HG02588 (cell line): Measurements from ENCODE around the gene CHAT.

ENCODE experiments used
- ATAC-seq: cut with Tn5 transposase; IDR thresholded peaks from one replicate; pipeline ENCODE4 v1.9.1; 2021; ENCODE audit warnings: mild to moderate bottlenecking, moderate library complexity; ENCODE audit not compliant: unreplicated experiment

CHAT gene

DNA sequence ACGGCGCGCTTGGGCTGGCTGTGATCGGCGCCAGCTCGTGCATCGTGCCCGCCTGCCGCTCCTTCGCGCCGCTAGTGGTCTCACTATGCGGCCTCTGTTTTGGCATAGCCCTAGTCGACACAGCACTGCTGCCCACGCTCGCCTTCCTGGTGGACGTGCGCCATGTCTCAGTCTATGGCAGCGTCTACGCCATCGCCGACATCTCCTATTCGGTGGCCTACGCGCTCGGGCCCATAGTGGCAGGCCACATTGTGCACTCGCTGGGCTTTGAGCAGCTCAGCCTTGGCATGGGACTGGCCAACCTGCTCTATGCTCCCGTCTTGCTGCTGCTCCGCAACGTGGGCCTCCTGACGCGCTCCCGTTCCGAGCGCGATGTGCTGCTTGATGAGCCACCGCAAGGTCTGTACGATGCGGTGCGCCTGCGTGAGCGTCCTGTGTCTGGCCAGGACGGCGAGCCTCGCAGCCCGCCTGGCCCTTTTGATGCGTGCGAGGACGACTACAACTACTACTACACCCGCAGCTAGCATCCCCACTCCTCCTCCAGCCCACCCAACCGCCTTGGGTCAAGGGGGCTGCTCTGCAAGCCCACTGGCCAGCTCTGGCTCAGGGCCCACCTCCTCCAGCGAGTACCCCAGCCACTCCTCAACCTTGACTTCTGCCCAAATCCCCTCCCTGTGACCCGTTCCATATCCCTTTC lies 1.9 kb upstream of the CHAT start:
- ATAC-seq, result no peak

DNA sequence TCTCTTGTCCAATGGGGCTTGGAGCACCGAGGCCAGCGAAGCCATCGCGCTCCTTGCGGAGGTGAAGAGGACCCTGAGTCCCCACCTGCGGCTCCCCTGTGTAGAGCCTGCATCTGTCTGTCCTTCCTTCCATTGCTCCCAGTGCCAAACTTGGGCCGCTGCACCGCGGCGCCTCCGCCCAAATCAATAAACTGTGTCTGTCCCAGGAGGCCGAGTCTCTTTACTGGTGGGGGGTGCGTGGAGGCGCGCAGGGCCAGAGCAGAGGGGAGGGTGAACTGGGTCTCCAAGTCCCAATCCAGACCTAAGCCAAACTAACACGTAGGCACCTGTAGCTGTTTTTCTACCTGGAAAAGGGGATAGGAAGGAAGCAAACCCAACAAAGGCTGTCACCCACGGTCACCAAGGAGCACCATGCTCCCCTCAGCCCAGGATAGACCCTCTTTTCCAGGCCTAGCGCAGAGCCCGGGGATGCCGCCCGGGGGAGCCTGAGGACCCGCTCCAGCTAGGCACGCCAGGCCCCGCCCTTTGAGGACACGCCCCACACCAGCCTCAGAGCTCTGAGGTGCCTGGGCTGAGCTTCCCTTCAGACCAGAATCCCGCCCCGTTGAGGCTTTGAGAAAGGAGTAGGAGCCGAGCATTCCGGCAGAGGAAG lies 1.2 kb upstream of the CHAT start:
- no peak for ATAC-seq

DNA sequence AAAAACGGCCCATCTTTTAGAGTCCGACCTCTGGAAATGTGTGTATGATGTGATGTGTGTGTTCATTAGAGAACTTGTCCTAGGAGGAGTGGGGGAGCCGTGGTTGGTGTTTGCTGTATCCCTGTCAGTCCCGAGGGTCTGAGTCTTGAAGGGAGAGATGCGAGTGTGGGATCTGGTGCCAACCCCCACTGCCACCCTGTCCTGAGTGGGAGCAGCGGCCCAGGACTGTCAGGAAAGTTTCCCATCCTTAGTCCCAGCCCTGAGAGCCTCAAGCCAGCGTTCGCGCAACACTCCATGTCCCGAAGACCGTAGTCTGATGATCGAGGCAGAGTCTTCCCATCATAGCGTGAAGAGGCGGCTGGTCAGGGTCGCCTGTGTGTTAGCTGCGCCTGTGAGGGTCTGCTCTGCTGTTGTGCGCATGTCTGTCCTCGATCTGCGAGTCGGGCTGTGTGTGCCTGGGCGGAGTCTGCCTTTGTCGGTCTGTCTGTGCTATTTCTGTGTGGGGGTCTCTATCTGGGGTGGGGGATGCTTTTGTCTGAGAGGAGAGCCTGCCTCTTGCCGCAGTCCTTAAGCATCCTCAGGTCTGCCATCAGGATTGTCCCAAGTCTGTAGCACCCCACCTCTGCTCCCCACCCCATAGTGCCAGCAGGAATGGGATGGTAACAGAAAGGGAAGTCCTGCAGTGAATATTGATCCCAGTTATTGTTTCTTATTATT lies 514 bp upstream of the CHAT start:
- no peak for ATAC-seq

DNA sequence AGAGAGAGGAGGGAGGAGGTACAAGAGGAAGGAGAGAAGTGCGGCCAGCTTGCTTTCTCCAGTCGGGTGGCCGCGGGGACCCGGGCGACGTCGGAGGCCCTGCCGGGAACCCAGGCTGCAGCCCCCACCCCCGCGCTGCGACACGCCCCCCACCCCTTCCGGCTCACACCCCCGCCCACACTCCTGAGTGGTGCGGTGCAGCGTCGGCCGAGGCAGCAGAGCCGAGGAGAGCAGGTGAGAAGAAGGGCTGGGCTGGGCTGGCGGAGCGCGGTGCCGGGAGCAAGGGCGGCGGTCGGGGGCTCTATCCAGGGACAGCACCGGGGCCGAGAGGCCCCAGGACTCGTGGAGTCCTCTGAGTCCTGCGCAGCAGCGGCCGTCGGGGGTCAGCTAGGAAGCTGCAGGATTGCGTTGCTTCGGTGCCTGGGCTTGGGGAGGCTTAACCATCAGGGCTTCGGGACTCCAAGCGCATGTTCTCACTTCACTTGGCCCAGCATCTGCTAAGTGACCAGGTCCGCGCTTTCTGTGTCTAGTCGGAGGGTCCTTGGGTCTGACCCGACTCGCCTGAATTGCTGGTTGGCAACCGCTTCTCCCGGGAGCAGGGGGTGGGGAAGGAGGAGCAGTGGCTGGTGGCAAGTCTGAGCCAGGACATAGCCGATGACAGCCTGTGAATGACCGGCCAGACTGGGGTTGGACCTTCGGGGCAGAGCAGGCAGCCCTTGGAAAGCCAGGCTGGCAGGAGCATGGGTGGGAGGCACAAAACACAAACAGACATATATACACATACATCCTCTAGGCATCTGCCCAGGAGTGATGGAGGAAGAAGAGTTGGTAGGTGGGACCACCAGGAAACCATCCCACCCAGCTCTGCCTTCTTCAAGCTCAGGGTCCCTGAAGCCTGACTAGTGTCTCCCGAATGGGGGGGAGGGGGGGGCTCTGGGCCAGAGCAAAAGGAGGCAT lies 683 bp downstream of the CHAT start:
- ATAC-seq, result no peak

DNA sequence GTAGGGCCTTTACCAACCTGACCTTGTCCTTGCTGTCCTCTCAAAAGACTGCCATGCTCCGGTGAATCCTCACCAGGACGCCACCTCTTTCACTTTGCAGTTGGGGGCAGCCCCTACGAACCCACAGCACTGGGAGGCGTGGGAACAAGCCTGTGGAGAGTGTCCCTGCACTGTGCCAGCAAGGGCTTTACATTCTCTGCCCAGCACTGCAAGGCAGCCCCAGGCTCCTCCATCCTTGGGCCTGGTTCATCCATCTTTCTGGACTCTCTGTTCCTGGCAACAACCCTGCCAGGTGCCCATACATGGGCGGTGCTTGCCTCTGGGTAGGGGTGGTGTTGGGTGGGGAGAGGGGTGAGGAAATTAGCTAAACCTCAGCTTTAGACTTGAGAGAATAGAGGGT lies 1.4 kb downstream of the CHAT start:
- no peak for ATAC-seq

DNA sequence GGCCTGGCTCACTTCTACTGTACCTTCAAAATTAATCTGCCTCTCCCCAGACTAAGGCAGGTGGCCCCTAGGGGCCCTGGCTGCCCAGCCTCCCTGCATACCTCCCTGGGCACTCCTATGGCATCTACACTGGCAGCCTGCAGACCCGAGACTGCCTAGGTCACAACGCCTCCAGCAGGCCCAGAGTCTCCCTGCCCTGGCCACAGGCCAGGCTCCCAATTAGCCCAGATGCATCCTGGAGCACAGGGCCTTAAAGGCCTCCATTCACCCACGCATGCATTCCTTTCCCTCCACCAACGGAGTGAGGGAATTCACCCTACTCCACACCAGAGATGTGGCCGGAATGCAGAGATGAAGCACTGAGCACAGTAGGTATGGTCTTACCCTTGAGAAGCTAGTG lies 1.9 kb downstream of the CHAT start:
- ATAC-seq, result no peak

DNA sequence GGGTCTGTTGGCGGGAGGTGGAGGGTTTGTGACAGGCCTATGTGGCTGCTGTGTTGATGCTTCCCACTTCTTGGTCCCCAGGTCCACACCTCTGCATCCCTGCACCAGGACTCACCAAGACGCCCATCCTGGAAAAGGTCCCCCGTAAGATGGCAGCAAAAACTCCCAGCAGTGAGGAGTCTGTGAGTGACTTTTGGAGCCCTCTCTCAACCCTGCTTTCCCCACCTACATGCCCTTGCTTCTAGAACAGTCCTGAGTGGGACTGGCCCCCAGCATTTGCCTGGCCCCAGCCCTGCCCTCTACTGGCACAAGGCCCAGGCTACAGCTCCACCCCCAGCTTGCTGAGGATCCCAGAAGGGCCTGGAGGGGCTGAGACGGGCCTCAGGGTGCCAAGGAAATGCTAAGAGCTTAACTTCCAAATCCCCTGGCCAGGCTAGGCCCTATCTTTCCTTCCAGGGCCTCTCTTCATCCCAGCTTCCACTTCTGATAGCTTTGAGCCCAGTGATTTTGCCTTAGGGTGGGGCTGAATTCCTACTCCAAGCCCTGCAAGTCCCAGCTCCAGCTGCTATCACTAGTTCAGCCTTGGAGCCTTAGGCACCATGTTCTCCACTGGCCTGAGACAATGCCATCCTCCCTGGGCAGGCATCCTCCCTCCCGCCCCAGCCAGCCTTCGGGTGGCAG lies 2.7 kb downstream of the CHAT start:
- ATAC-seq, result no peak

DNA sequence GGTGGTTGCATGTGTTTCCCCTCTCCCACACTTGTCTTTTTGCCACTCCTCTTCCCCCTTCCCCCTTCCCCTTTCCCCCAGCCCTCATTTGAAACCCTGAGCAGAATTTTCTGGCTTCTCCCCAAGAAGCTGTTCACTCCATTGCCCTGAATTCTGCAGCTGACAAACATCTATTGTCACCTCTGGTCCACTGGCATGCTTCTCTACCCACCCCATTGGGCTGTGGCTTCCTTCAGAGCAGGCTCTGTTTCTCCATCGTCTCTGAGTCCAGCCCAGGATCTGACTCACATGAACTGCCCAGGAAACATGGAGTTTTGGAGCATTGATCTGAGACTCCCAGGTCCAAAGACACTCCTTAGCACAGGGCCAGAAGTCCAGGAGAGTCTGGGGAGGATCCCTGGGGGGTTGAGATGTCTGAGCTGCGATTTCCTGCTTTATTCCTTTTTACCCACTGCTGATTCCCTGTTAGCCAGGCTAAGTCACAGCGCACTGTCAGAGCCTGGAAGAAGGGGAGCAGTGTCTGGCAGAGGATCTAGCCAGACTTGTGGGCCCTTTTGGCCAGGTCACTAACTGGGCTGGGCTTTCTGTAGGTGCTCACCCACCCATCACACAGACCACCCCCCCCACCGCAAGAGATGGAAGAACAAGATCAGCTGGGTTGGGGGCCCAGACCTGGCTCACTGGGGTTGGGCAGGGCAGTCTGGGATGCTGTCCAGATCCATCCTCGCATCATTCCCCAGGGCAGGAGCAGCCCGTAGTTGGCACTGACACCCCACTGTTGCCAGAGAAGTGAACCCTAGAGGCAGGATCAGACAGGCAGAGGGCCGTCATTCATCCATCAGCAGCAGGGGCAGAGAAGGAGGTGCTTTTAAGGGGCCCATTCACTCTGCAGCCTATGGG lies 3.5 kb downstream of the CHAT start:
- no peak for ATAC-seq

DNA sequence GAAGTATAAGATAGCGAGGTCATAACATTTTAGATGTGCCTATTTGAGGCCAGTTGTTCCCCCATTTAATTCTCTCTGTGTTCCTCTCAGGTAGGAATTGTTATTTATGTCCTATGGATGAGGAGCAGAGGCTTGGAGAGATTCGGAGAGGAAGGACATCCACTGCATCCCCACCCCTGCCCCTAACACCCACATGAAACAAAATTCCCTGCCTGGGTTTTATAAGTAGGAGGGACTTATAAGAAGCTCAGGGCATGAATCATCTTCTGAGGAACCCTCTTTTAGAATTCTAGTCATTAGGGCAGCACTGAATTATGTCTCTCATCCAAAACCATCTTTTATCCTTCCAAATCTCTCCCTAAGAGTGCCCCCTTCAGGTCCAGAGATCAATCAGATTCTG lies 5.0 kb downstream of the CHAT start:
- ATAC-seq, result no peak

DNA sequence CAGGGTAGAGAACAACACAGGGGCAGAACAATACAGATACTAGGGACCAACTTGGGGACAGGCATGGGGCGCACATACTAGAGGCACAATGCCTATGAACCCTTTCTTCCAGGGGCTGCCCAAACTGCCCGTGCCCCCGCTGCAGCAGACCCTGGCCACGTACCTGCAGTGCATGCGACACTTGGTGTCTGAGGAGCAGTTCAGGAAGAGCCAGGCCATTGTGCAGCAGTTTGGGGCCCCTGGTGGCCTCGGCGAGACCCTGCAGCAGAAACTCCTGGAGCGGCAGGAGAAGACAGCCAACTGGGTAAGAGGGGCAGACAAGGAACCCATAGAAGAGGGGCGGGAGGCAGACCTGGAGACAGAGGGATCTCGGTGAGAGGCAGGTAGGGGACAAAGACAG lies 5.8 kb downstream of the CHAT start:
- ATAC-seq, result no peak

DNA sequence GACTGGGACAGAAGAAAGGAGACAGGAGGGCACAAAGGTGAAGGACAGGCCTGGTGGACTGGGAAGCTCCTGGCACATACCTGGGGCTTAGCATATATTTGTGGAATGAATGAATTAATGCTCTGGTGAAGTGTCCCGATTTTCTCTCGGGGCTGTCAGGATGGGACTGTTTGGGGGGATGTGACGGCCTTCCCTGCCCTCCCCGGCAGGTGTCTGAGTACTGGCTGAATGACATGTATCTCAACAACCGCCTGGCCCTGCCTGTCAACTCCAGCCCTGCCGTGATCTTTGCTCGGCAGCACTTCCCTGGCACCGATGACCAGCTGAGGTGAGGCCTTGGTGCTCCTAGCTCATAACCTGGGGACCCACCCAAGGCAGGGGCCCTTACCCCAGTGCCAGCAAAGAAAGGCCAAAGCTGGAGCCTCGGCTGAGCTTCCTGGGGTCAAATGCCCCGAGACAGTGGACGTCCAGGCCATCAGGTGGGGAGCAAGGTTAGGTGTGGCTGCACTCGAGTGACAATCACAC lies 6.5 kb downstream of the CHAT start:
- ATAC-seq, result no peak

DNA sequence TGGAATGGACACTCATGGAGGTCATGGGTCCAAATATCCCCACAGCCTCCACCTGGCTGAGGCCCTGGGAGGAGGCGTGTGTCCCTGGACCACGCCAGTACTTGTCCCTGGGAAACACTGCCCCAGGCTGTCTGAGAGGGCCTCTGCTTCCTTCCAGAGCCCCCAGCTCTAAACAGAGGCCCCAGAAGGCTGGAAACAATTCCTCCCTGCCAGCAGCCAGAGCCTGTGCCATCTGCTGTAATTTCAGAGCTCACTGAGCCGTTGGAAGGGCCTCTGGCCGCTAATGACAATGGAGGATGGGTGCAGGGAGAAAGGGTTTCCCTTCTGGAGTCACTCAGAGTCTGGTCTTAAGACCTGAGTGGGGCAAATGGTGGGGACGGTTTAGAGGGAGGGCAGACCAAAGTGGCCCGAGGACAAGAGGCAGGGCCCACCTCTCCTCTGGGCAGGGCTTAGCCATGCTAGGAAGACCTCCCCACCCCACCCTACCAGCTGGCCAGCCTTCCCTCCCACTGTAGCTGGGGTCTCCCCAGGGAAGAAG lies 7.1 kb downstream of the CHAT start:
- ATAC-seq, result no peak

DNA sequence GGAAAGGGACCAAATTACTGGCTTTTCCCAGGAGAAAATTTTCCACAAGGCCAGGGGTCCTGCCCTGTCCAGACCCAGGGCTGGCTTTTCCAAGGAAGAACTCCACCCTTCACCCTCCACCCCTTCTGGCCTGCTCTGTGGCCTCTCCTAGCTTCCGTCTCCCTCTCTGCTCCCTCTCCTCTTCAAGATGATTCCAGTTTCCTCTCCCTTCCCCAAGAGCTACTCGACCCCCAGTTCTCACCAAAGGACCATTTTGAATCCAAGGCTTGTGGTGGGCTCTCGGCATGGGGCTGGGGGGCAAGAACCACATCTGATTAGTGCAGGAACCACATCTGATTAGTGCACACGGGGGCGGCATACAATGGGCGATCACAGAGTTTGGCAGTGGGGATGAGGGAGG lies 7.7 kb downstream of the CHAT start:
- ATAC-seq, result no peak

DNA sequence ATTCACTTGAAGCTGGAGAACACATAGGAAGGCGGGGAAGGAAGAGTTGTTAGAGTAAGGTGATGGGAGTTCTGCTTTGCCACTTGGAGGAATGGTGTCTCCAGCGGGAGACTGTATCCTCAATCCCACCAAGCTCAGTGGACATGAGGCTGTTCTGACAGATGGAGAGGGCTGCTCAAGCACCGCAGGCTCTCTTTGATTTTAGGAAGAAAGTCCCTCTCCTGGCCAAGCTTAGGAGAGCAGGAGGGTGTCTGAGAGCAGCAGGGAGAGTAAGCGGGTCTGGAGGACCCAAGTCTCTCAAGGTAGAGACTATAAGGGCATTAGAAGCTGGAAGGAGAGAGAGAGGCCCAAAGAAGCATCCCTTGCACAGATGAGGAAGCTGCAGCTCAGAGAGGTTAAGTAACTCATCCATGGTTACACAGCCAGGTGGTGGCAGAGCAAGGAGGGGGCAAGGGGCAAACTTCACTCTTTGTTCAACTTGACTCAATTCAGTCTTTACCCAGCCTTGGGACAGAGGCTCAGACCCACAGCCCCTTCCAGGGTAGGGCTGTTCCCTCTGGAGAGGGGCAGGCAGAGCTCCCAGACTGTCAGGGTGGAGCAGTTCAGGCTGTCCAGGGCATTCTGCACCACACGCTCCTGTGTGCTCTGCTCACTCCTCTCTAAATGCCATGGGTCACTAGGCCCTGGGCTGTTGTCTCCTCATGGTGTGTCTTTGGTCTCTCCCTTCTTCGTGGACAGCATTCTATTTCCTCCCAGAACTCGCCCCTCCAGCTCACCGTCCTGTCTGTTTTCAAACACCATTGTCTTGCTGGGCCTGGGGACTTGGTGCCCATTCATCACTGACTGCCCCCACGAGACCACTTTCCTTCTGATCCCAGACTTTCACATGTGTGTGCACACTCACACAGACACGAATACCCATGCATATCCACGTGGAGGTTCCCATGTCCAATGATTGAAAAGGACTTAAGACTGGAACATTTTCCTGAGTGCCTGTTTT lies 8.9 kb downstream of the CHAT start:
- ATAC-seq, result no peak

DNA sequence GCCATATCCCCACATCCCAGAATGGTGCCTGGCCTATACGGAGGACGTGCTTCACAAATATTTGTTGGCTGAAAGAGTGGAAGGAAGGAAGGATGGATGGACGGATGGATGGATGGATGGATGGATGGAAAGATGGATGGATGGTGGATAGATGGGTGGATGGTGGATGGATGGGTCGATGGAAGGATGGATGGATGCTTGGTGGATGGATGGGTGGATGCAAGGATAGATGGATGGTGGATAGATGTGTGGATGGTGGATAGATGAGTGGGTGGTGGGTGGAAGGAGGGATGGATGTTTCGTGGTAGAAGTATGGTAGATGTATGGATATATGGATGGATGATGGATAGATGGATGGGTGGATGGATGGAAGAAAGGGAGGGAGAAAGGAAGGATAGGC lies 10.8 kb downstream of the CHAT start:
- ATAC-seq, result no peak

DNA sequence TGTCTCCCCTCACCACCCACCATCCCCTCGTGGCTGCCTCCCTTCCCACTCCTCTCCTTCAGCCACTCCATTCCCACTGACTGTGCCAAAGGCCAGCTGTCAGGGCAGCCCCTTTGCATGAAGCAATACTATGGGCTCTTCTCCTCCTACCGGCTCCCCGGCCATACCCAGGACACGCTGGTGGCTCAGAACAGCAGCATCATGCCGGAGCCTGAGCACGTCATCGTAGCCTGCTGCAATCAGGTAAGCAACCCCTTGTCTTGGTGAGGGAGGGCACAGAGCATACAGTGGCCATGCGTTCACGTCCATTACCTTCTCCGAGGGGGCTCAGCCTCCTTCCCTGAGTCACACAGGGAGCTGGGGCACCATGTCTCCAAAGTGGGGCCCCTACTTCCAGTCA lies 11.6 kb downstream of the CHAT start:
- ATAC-seq, result no peak

DNA sequence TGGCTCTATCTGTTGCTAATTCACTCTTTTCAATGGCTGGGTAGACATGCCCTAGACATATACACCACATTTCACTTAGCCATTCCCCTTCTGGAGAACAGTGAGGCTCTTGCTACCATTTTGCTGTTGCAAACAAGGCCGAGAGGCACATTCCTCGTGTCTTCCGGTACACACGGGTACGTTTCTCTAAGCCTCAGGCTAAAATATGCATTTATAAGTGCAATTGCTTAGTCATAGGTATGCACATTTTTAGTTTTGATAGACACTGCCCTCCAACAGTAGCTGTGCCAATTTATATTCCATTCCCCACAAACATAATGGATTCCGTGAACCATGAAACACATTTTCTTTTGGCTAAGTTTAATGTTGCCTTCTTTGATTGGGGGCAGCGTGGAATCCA lies 13.2 kb downstream of the CHAT start:
- no peak for ATAC-seq
